Endodermal cell (in vitro differentiated cells): ENCODE results near the gene PKD2. TPM values are rescaled to one million over a fixed set of nuclear protein-coding genes. Genes with fewer than 3 reads are reported as not detected.
"Not testable (repeated sequence)": the region's sequence is repeated elsewhere in the genome, so short reads cannot be mapped to it uniquely, and the experiment has no call there.

Experiments used
- DNase-seq: peaks from one replicate; pipeline ENCODE4 v3.0.0-alpha.2; 2017
- H3K27ac ChIP-seq: 2 replicates; pipeline ENCODE4 v1.5.1; 2013; ENCODE audit warnings: mild to moderate bottlenecking, low read depth, low read length, moderate library complexity
- H3K27me3 ChIP-seq: 2 replicates; pipeline ENCODE4 v1.6.1; 2013; ENCODE audit warnings: mild to moderate bottlenecking, low read length, moderate library complexity; ENCODE audit not compliant: insufficient read depth, control insufficient read depth, poor library complexity, severe bottlenecking
- H3K36me3 ChIP-seq: 2 replicates; pipeline ENCODE4 v1.7.0; 2013; ENCODE audit warnings: mild to moderate bottlenecking, low read length, moderate library complexity; ENCODE audit not compliant: control insufficient read depth, insufficient read depth
- H3K4me1 ChIP-seq: one replicate; pipeline ENCODE4 v1.7.0; 2013; ENCODE audit warnings: low read length; ENCODE audit not compliant: control insufficient read depth, insufficient read depth
- H3K4me3 ChIP-seq: 2 replicates; pipeline ENCODE4 v1.5.1; 2013; ENCODE audit warnings: mild to moderate bottlenecking, low read length, moderate library complexity
- H3K9ac ChIP-seq: 2 replicates; pipeline ENCODE4 v1.6.1; 2013; ENCODE audit warnings: mild to moderate bottlenecking, low read length, moderate library complexity; ENCODE audit not compliant: poor library complexity, severe bottlenecking; ENCODE audit errors: extremely low read depth
- H3K9me3 ChIP-seq: 2 replicates; pipeline ENCODE4 v1.6.1; 2013; ENCODE audit warnings: mild to moderate bottlenecking, low read length, moderate library complexity; ENCODE audit not compliant: control insufficient read depth
- H3K27ac Mint-ChIP-seq: 2 replicates; pipeline ENCODE4 v1.8.0; 2020; ENCODE audit warnings: mixed read lengths
- H3K27me3 Mint-ChIP-seq: 2 replicates; pipeline ENCODE4 v1.8.0; 2021; ENCODE audit warnings: mild to moderate bottlenecking, mixed read lengths; ENCODE audit not compliant: insufficient read depth
- H3K36me3 Mint-ChIP-seq: 2 replicates; pipeline ENCODE4 v1.8.0; 2020; ENCODE audit warnings: low read depth, mixed read lengths
- H3K4me1 Mint-ChIP-seq: 2 replicates; pipeline ENCODE4 v1.8.0; 2020; ENCODE audit warnings: mixed read lengths
- H3K4me3 Mint-ChIP-seq: 2 replicates; pipeline ENCODE4 v1.8.0; 2020; ENCODE audit warnings: mild to moderate bottlenecking, moderate library complexity, mixed read lengths
- H3K9me3 Mint-ChIP-seq: 2 replicates; pipeline ENCODE4 v1.8.0; 2020; ENCODE audit warnings: mild to moderate bottlenecking, mixed read lengths
- WGBS, 2 experiments: methylation state at CpG; one replicate each; pipeline versions ENCODE4 v1.1.5 to v1.1.7; 2013; ENCODE audit warnings: missing lambda C conversion rate in 2 of 2, mixed read lengths in 1 of 2; ENCODE audit not compliant: insufficient coverage in 1 of 2, insufficient read length in 1 of 2; 5-methylcytosine and 5-hydroxymethylcytosine counted together
- total RNA-seq, 2 donors: library from RNA; stranded (reverse); fragmentation: NEBNext Ultra II Directional in 1 of 2; extraction: Animal tissue kit (Norgen Biotek cat#: 25700) in 1 of 2; gene quantifications; 2 replicates in 1 of 2; 3 replicates in 1 of 2; pipeline ENCODE4 v1.2.1, GENCODE V29; 2021
- TF ChIP-seq, protein P1 (sequence below): fragments of 200-600 bp; sonication (generic); conservative IDR thresholded peaks from 2 replicates; pipeline ENCODE4 v1.5.0; 2021; ENCODE audit warnings: antibody characterized with exemption, mild to moderate bottlenecking

The PKD2 gene
- total RNA-seq, 2 donors from 2014 or later: 31.4 to 34.2 TPM

- Histone ChIP-seq H3K27me3 (no peaks in the 10 kb centered on the region), H3K9me3 (no peaks in the 10 kb centered on the region), H3K27ac (no peak overlapping the region), H3K36me3 (no peaks in the 10 kb centered on the region), H3K4me1 (no peaks in the 10 kb centered on the region), H3K9ac (no peak overlapping the region), H3K4me3 (no peak overlapping the region)
- Mint-ChIP-seq H3K9me3 (peaks cover 4% of the 10 kb centered on the region), H3K27ac (no peak overlapping the region), H3K4me3 (no peak overlapping the region), H3K36me3 (no peaks in the 10 kb centered on the region), H3K27me3 (peaks cover 2% of the 10 kb centered on the region), H3K4me1 (no peaks in the 10 kb centered on the region)
- WGBS, 2 experiments: 90% methylated on average over 2 to 4 of the region's 4 CpGs
- DNase-seq: no peak
- TF ChIP-seq, protein P1, sequence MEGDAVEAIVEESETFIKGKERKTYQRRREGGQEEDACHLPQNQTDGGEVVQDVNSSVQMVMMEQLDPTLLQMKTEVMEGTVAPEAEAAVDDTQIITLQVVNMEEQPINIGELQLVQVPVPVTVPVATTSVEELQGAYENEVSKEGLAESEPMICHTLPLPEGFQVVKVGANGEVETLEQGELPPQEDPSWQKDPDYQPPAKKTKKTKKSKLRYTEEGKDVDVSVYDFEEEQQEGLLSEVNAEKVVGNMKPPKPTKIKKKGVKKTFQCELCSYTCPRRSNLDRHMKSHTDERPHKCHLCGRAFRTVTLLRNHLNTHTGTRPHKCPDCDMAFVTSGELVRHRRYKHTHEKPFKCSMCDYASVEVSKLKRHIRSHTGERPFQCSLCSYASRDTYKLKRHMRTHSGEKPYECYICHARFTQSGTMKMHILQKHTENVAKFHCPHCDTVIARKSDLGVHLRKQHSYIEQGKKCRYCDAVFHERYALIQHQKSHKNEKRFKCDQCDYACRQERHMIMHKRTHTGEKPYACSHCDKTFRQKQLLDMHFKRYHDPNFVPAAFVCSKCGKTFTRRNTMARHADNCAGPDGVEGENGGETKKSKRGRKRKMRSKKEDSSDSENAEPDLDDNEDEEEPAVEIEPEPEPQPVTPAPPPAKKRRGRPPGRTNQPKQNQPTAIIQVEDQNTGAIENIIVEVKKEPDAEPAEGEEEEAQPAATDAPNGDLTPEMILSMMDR: no peak
Observed at GRCh38 chr4:87989765-87990164, 17.7 kb upstream of the PKD2 start.

- no peak overlapping the region for H3K4me3 Mint-ChIP-seq
- H3K4me3 ChIP-seq: no peak overlapping the region
- H3K9ac ChIP-seq: no peak overlapping the region
- H3K36me3 Mint-ChIP-seq: no peaks in the 10 kb centered on the region
- no peaks in the 10 kb centered on the region for H3K9me3 ChIP-seq
- no peaks in the 10 kb centered on the region for H3K4me1 Mint-ChIP-seq
- no peak overlapping the region for H3K27ac Mint-ChIP-seq
- peaks cover 4% of the 10 kb centered on the region for H3K9me3 Mint-ChIP-seq
- H3K27me3 ChIP-seq: no peaks in the 10 kb centered on the region
- peaks cover 2% of the 10 kb centered on the region for H3K27me3 Mint-ChIP-seq
- H3K27ac ChIP-seq: no peak overlapping the region
- no peak for DNase-seq
- TF ChIP-seq, protein P1: no peak
- H3K36me3 ChIP-seq: no peaks in the 10 kb centered on the region
- H3K4me1 ChIP-seq: no peaks in the 10 kb centered on the region
- WGBS, 2 experiments: 57 to 69% methylated on average over 1 to 3 of the region's 3 CpGs
Observed at GRCh38 chr4:87995435-87995834, 12.0 kb upstream of the PKD2 start.

- H3K4me3 ChIP-seq, H3K36me3 ChIP-seq, H3K9me3 ChIP-seq, H3K27ac Mint-ChIP-seq, H3K27ac ChIP-seq, H3K27me3 ChIP-seq, H3K36me3 Mint-ChIP-seq, H3K9me3 Mint-ChIP-seq, H3K4me1 Mint-ChIP-seq, H3K27me3 Mint-ChIP-seq, H3K9ac ChIP-seq, H3K4me1 ChIP-seq, DNase-seq, H3K4me3 Mint-ChIP-seq: not testable (repeated sequence)
- TF ChIP-seq, protein P1: peak; percentile 66
- 95 to 100% methylated on average over 1 to 2 of the region's 2 CpGs for WGBS, 2 experiments
Observed at GRCh38 chr4:87999191-87999691, 8.2 kb upstream of the PKD2 start.
